ENCODE measurements around the gene PLEKHD1.

GRCh38 chr14:69579476-69579875 lies 94.9 kb downstream of the PLEKHD1 start:
- TF ChIP-seq CTCF (IDR thresholded peaks at IDR 0.05; ENCODE audit: insufficient read depth, low read depth, low read length) (no peak), EZH2 (IDR thresholded peaks at IDR 0.05; ENCODE audit: insufficient read depth, low read length) (no peak)
